Measurements from ENCODE around the gene FAM25G. TPM values are rescaled to one million over a fixed set of nuclear protein-coding genes. Genes with fewer than 3 reads are reported as not detected.
"Not testable (repeated sequence)": the region's sequence is repeated elsewhere in the genome, so short reads cannot be mapped to it uniquely, and the experiment has no call there.

The FAM25G gene
- polyA plus RNA-seq, 2 donors: 6.3 to 123 TPM

DNA sequence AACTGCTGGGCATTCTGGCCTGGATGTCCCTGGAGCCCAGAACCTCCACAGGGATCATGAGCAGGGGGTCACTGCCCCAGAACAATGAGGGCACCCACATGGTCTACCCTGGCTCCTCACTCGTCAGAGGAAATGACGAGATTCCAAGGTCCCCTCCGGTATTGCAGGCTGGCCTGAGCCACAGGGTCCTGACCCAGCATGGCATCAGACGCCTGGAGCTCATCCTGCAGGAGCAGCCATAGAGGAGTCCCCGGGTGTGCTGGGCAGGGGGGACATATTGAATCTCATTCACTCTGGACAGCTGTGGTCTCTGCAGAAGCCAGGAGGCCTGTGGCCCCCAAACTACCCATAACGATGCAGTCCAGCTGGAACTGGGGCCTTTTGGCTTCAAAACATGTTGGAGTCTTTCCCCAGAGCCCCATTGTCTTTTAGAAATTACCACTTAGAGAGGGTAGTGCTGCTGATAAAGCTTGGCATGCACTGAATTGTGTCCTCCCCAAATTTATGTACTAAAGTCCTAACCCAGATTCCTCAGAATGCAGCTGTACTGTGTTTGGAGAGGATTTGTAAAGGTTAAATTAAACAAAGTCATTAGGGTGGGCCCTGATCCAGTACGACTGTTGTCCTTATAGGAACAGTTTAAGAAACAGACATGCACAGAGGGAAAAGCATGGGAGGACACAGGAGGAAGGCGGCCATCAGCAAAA is 35.3 kb downstream of the FAM25G start:
- no peaks in the 10 kb centered on the region for H3K9me3 ChIP-seq (ENCODE audit: control insufficient read depth in 2 of 2, insufficient read depth in 1 of 2, low read depth in 1 of 2, low read length in 1 of 2)
- no peak overlapping the region for H3K27ac ChIP-seq (ENCODE audit: low read depth in 2 of 2, low read length in 1 of 2)
- no peaks in the 10 kb centered on the region for H3K27me3 ChIP-seq (ENCODE audit: control insufficient read depth in 1 of 2, insufficient read depth in 2 of 2, low read length in 2 of 2)
- H3K36me3 ChIP-seq (ENCODE audit: control insufficient read depth in 2 of 2, insufficient read depth in 2 of 2, low read length in 1 of 2): no peaks in the 10 kb centered on the region
- whole genome bisulfite sequencing, 2 donors: 79 to 80% methylated on average over 8 of the region's 8 CpGs
- H3K4me3 ChIP-seq (ENCODE audit: low read depth in 1 of 2, low read length in 2 of 2): no peak overlapping the region
- H3K4me1 ChIP-seq (ENCODE audit: control insufficient read depth in 2 of 2, insufficient read depth in 2 of 2, low read length in 1 of 2): no peaks in the 10 kb centered on the region

DNA sequence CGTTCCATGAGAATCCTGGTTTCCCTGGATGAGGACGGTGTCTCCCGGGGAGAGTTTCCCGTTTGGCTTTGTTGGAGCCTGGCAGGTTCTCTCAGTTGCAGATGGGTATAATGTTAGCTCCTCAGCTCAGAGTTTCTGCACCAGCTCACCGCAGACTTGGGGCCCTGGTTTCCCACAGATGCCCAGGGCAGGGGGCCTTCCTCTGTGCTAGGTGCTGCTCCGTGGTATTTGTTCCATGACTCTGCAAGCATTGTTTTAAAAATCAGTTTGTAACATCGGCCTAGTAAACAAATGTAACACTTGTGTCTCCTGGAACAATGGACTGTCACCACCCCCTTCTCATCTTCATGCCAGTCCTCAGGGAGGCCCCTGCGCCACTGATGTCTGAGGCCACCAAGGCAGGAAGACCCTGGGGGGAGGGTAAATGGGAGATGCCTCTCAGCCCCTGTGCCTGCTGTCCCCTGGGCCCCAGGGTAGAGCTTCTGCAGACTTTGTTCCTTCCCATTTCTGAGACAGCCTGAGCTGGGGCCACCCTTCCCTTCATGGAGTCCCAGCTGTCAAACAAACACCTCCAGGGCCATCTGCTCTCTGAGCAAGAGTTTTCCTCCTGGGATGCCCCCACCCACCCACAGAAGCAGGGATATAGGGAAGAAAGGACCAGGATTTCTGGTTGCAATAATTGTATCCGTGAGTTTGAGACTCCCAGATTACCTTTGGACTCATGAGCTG is 36.0 kb downstream of the FAM25G start:
- H3K9me3 ChIP-seq (ENCODE audit: control insufficient read depth in 2 of 2, insufficient read depth in 1 of 2, low read depth in 1 of 2, low read length in 1 of 2); H3K4me3 ChIP-seq (ENCODE audit: low read depth in 1 of 2, low read length in 2 of 2); H3K36me3 ChIP-seq (ENCODE audit: control insufficient read depth in 2 of 2, insufficient read depth in 2 of 2, low read length in 1 of 2); H3K27me3 ChIP-seq (ENCODE audit: control insufficient read depth in 1 of 2, insufficient read depth in 2 of 2, low read length in 2 of 2); H3K4me1 ChIP-seq (ENCODE audit: control insufficient read depth in 2 of 2, insufficient read depth in 2 of 2, low read length in 1 of 2); H3K27ac ChIP-seq (ENCODE audit: low read depth in 2 of 2, low read length in 1 of 2): not testable (repeated sequence)
- WGBS, 2 donors: 76 to 80% methylated on average over 9 of the region's 9 CpGs

DNA sequence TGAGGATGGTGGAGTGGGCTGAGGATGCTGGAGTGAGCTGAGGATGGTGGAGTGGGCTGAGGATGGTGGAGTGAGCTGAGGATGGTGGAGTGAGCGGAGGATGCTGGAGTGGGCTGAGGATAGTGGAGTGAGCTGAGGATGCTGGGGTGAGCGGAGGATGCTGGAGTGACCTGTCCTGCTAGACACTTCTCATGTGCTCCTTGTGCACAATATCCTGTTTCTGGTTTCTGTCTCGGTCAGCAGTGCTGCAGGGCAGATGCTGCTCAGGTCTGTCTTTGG is 36.8 kb downstream of the FAM25G start:
- Histone ChIP-seq H3K27me3 (ENCODE audit: control insufficient read depth in 1 of 2, insufficient read depth in 2 of 2, low read length in 2 of 2) (no peaks in the 10 kb centered on the region), H3K27ac (ENCODE audit: low read depth in 2 of 2, low read length in 1 of 2) (no peak overlapping the region), H3K4me3 (ENCODE audit: low read depth in 1 of 2, low read length in 2 of 2) (no peak overlapping the region), H3K36me3 (ENCODE audit: control insufficient read depth in 2 of 2, insufficient read depth in 2 of 2, low read length in 1 of 2) (no peaks in the 10 kb centered on the region), H3K9me3 (ENCODE audit: control insufficient read depth in 2 of 2, insufficient read depth in 1 of 2, low read depth in 1 of 2, low read length in 1 of 2) (no peaks in the 10 kb centered on the region), H3K4me1 (ENCODE audit: control insufficient read depth in 2 of 2, insufficient read depth in 2 of 2, low read length in 1 of 2) (no peaks in the 10 kb centered on the region)
- WGBS, 2 donors: 82 to 84% methylated on average over 3 of the region's 3 CpGs

DNA sequence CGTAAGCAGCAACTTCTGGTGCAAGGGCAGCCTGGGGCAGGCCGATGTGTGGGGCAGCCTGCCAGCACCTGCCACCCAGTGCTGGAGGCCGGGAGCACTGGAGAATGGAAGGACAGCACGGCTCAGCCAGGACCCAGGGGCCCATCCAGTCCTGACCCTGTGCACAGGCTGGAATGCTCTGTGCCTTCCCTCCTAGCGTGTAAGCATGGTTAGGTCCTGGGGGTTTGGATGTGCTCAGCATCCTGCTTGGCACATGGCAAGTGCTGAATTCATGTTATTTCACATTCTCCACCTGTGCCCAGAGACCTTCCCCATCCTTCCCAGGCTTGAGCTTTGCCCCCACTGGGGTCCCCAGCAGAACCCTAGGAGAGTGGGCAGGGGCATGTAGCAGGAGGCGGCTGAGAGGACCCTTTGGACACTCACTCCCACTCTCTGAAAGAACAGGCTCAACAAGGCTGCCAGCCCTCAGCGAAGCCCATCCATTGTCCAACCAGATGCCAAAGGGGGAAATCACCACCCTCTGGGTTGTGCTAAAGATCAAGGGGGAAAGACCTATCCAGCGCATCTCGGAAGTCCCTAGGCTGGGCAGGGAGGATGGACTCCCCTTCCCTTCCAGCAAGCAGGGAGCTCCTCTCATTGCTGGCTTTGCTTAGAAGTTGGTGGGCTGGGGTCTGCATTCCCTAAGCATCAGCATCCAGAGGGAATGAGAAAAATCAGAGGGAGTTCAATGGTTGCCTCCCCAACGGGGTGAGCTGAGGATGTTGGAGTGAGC is 37.3 kb downstream of the FAM25G start:
- no peaks in the 10 kb centered on the region for H3K4me1 ChIP-seq (ENCODE audit: control insufficient read depth in 2 of 2, insufficient read depth in 2 of 2, low read length in 1 of 2)
- H3K9me3 ChIP-seq (ENCODE audit: control insufficient read depth in 2 of 2, insufficient read depth in 1 of 2, low read depth in 1 of 2, low read length in 1 of 2): no peaks in the 10 kb centered on the region
- no peak overlapping the region for H3K27ac ChIP-seq (ENCODE audit: low read depth in 2 of 2, low read length in 1 of 2)
- H3K27me3 ChIP-seq (ENCODE audit: control insufficient read depth in 1 of 2, insufficient read depth in 2 of 2, low read length in 2 of 2): no peaks in the 10 kb centered on the region
- WGBS, 2 donors: 72 to 77% methylated on average over 10 of the region's 10 CpGs
- H3K4me3 ChIP-seq (ENCODE audit: low read depth in 1 of 2, low read length in 2 of 2): no peak overlapping the region
- no peaks in the 10 kb centered on the region for H3K36me3 ChIP-seq (ENCODE audit: control insufficient read depth in 2 of 2, insufficient read depth in 2 of 2, low read length in 1 of 2)

DNA sequence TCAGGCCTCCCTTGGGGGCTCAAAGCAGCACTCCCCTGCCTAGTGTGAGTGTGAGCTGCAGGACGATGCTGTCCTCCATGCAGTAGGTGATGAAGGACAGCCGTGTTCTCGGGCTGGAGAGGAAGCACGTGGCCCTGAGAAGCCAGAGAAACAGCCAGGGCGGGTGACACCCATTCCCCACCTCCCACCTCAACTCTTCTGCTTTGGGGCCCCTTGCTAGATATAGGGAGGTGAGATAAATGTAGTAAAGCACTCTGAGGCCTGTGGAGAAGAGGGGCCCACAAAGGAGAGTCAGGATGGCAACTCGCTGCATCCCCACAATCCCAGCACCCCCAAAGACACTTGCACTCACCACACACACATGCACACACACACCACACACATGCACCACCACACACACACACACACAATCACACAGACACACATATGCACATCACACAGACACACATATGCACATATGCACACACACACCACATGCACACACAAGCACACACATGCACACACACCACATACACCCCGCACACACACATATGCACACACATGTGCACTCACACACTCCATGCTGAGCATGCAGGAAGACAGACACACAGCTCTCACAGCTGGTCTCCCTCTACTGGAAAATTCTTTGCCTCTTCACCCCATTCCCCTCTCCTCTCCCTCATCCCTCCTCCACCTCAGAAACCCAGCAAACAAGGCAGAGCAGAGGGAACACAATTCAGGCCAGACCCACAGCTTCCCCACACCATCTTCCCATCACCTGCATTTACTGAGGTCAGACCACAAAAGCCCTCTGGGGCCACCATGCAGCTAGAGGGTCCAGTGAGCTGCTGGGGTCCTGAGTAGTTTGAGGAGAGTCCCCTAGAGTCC is 38.1 kb downstream of the FAM25G start:
- Histone ChIP-seq H3K27ac (ENCODE audit: low read depth in 2 of 2, low read length in 1 of 2) (no peak overlapping the region), H3K9me3 (ENCODE audit: control insufficient read depth in 2 of 2, insufficient read depth in 1 of 2, low read depth in 1 of 2, low read length in 1 of 2) (no peaks in the 10 kb centered on the region), H3K27me3 (ENCODE audit: control insufficient read depth in 1 of 2, insufficient read depth in 2 of 2, low read length in 2 of 2) (no peaks in the 10 kb centered on the region), H3K4me3 (ENCODE audit: low read depth in 1 of 2, low read length in 2 of 2) (no peak overlapping the region), H3K4me1 (ENCODE audit: control insufficient read depth in 2 of 2, insufficient read depth in 2 of 2, low read length in 1 of 2) (no peaks in the 10 kb centered on the region), H3K36me3 (ENCODE audit: control insufficient read depth in 2 of 2, insufficient read depth in 2 of 2, low read length in 1 of 2) (no peaks in the 10 kb centered on the region)
- 76 to 77% methylated on average over 7 of the region's 7 CpGs for WGBS, 2 donors

DNA sequence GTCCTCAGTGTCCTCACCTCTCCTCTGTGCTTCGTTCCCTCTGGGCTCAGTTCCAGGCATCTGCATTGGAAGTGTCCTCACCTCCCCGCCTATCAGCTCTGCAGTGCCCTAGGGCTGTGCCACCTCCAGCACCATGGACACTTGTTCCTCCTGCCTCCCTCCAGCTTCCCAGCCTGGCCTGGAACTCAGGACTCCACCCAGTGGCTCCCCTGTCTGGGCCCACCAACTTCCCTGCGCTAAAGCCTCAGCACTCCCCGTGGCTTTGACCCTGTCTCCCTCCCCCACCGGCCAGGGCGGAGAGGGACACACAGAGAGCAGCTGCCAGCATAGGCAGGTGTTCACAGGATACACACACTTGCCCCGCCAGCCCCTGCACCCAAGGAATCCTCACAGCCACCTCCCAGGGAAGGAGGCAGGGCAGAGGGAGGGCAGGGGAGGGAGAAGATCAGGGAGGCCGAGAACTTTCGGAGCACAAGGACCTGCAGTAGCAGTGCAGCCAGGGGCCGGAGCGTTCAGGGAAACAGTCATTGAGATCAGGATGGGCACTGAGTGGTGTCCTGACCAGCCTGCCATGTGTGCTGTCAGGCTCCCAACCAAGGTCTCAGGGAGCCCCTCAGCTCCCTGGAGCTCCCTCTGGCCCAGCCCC is 38.9 kb downstream of the FAM25G start:
- Histone ChIP-seq H3K4me1 (ENCODE audit: control insufficient read depth in 2 of 2, insufficient read depth in 2 of 2, low read length in 1 of 2) (no peaks in the 10 kb centered on the region), H3K27me3 (ENCODE audit: control insufficient read depth in 1 of 2, insufficient read depth in 2 of 2, low read length in 2 of 2) (no peaks in the 10 kb centered on the region), H3K9me3 (ENCODE audit: control insufficient read depth in 2 of 2, insufficient read depth in 1 of 2, low read depth in 1 of 2, low read length in 1 of 2) (no peaks in the 10 kb centered on the region), H3K36me3 (ENCODE audit: control insufficient read depth in 2 of 2, insufficient read depth in 2 of 2, low read length in 1 of 2) (no peaks in the 10 kb centered on the region), H3K27ac (ENCODE audit: low read depth in 2 of 2, low read length in 1 of 2) (no peak overlapping the region), H3K4me3 (ENCODE audit: low read depth in 1 of 2, low read length in 2 of 2) (no peak overlapping the region)
- WGBS, 2 donors: 73 to 75% methylated on average over 11 of the region's 11 CpGs

DNA sequence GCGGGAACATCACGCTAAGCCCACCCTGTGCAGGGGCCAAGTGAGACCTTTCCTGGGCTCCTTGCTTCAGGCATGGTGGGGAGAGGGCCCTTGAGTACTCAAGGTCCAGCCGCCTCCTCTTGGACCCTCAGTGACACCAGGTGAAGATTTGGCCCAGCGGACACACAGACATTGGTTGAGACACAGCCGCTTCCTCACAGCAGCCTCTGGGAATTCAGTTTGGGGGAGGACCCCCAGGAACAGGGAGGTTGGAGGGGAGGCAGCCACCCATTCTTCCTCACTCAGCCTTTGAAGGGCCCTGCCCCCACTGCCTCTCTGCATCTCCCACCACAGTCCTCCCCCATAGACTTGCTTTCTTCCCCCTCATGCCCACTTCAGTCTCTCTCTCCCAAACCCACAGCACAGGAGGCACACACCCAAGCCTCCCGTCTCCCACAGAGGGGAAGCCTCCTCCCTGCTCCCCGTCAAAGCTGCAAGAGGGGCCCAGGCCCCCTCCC is 39.5 kb downstream of the FAM25G start:
- Histone ChIP-seq H3K4me1 (ENCODE audit: control insufficient read depth in 2 of 2, insufficient read depth in 2 of 2, low read length in 1 of 2) (no peaks in the 10 kb centered on the region), H3K9me3 (ENCODE audit: control insufficient read depth in 2 of 2, insufficient read depth in 1 of 2, low read depth in 1 of 2, low read length in 1 of 2) (no peaks in the 10 kb centered on the region), H3K36me3 (ENCODE audit: control insufficient read depth in 2 of 2, insufficient read depth in 2 of 2, low read length in 1 of 2) (no peaks in the 10 kb centered on the region), H3K4me3 (ENCODE audit: low read depth in 1 of 2, low read length in 2 of 2) (no peak overlapping the region), H3K27ac (ENCODE audit: low read depth in 2 of 2, low read length in 1 of 2) (no peak overlapping the region), H3K27me3 (ENCODE audit: control insufficient read depth in 1 of 2, insufficient read depth in 2 of 2, low read length in 2 of 2) (no peaks in the 10 kb centered on the region)
- 77 to 87% methylated on average over 7 of the region's 7 CpGs for WGBS, 2 donors

DNA sequence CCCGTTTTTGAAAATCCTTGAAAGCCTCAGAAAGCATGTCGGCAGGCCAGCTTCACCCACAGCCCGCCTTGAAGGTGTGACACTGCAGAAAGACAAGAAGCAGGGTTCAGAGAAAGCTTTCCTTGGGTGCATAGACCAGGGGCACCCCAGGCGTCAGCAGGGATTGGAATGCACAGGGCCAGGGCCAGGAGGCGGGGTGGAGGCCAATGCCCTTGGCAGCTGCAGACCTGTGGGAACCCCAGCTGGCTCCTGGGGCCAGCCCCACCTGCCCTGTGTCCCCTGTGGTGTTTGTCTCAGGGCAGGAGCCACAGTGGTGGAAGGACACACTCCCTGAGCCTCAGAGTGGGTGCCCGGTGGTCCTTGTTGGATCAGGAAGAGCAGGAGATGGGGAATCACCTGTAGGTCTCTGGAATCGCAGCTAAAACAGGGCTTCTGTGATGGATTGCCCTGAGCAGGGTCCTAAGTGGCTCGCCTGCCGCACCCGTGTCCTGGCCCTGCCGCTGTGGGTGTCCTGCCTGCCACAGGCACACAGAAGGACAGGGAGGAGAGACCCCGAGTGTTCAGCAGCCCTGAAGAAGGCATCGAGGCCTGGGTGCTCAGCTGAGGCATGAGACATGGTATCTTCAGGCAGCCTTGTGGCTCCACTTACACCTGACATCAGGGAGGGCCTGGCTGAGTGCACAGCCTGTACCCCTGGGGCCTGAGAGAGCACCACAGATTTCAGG is 40.1 kb downstream of the FAM25G start:
- 83 to 84% methylated on average over 13 of the region's 13 CpGs for WGBS, 2 donors

More for the DNA sequence above, 40.1 kb downstream of the FAM25G start:
- H3K27ac ChIP-seq (ENCODE audit: low read depth in 2 of 2, low read length in 1 of 2): no peak overlapping the region
- no peaks in the 10 kb centered on the region for H3K4me1 ChIP-seq (ENCODE audit: control insufficient read depth in 2 of 2, insufficient read depth in 2 of 2, low read length in 1 of 2)
- no peaks in the 10 kb centered on the region for H3K36me3 ChIP-seq (ENCODE audit: control insufficient read depth in 2 of 2, insufficient read depth in 2 of 2, low read length in 1 of 2)
- H3K9me3 ChIP-seq (ENCODE audit: control insufficient read depth in 2 of 2, insufficient read depth in 1 of 2, low read depth in 1 of 2, low read length in 1 of 2): peaks cover 0 to 1% of the 10 kb centered on the region in 2 donors
- no peak overlapping the region for H3K4me3 ChIP-seq (ENCODE audit: low read depth in 1 of 2, low read length in 2 of 2)
- H3K27me3 ChIP-seq (ENCODE audit: control insufficient read depth in 1 of 2, insufficient read depth in 2 of 2, low read length in 2 of 2): no peaks in the 10 kb centered on the region

All from esophagus (tissue), 2 donors.